Psoas muscle (tissue), 8 donors: Measurements from ENCODE around the gene MUC20. TPM values are rescaled to one million over a fixed set of nuclear protein-coding genes. Genes with fewer than 3 reads are reported as not detected.
"Not testable (repeated sequence)": the region's sequence is repeated elsewhere in the genome, so short reads cannot be mapped to it uniquely, and the experiment has no call there.

ENCODE experiments used
- ATAC-seq, 4 donors: fragments of 200-7000 bp; cut with Tn5 transposase; one replicate each; pipeline ENCODE4 v1.9.1; 2020; ENCODE audit warnings: moderate library complexity in 3 of 4, mild to moderate bottlenecking in 2 of 4
- DNase-seq, 2 donors: peaks; one replicate each; pipeline ENCODE4 v3.0.0-alpha.2; 2020
- H3K27ac ChIP-seq: fragments of 200-600 bp; one replicate; pipeline ENCODE4 v1.8.0; 2022
- H3K27me3 ChIP-seq, 3 donors: fragments of 200-600 bp in 1 of 3; one replicate each; pipeline versions ENCODE4 v1.6.1 to v1.8.0; 2013 to 2022; ENCODE audit warnings: low read length in 2 of 3, mild to moderate bottlenecking in 2 of 3, moderate library complexity in 1 of 3; ENCODE audit not compliant: insufficient read depth in 3 of 3
- H3K36me3 ChIP-seq, 2 donors: fragments of 200-600 bp in 1 of 2; one replicate each; pipeline versions ENCODE4 v1.6.1 to v1.8.0; 2013 to 2022; ENCODE audit warnings: low read depth in 1 of 2, mild to moderate bottlenecking in 1 of 2, moderate library complexity in 1 of 2; ENCODE audit not compliant: insufficient read depth in 1 of 2
- H3K4me1 ChIP-seq: fragments of 200-600 bp; one replicate; pipeline ENCODE4 v1.8.0; 2022
- H3K4me3 ChIP-seq: fragments of 200-600 bp; one replicate; pipeline ENCODE4 v1.8.0; 2022; ENCODE audit warnings: mild to moderate bottlenecking
- H3K9me3 ChIP-seq: fragments of 200-600 bp; one replicate; pipeline ENCODE4 v1.8.0; 2022
- WGBS, 3 donors: extraction: QIAGEN DNeasy Blood & Tissue Kit; methylation state at CpG; one replicate each; pipeline versions ENCODE4 v1.1.6 to v1.1.7; 2013; 5-methylcytosine and 5-hydroxymethylcytosine counted together
- intact Hi-C, 2 donors: fragments of 100-400 bp; cut with DNase I; formaldehyde crosslinking; loops; one replicate each; pipeline versions ENCODE4 v1.11.0 to v1.14.2; 2022
- polyA plus RNA-seq, 3 donors: library from polyadenylated mRNA; stranded (reverse); fragments of 200-250 nt; gene quantifications; one replicate each; pipeline ENCODE4 v1.2.3, GENCODE V29; 2013
- total RNA-seq, 4 donors: library from RNA; stranded (reverse); fragmentation: NEBNext Ultra II Directional in 2 of 4; extraction: Animal tissue kit (Norgen Biotek cat#: 25700) in 2 of 4; gene quantifications; one replicate each; pipeline versions ENCODE4 v1.2.1 to v1.2.4, GENCODE V29; 2021 to 2023
- TF ChIP-seq, protein P1 (sequence below): fragments of 200-600 bp; IDR thresholded peaks from one replicate; pipeline ENCODE4 v1.8.0; 2022; ENCODE audit warnings: antibody characterized with exemption
- donor health status: healthy with polysubstance abuse.
- donor health status: DM: no; HTN: no; CAD: no; lungs with moderate emphysema.
- donor health status: Bipolar disorder and iron deficiency.
- donor health status: healthy.
- donor health status: DM: yes; HTN: yes; CAD: no.
- donor health status: DM: no; HTN: no; CAD: no.
- donor health status: DM: no; HTN: no; CAD: no.
- donor health status: DM: yes; HTN: yes; CAD: no.

The MUC20 gene
- total and polyA plus RNA-seq, 7 donors, result 1.3 to 3.9 (median 1.5) TPM

- peaks cover 0 to 73% of the 10 kb centered on the region in 2 donors for H3K36me3 ChIP-seq
- ATAC-seq (no peak), DNase-seq (no peak)
- no peak overlapping the region for H3K27ac ChIP-seq
- no peaks in the 10 kb centered on the region for H3K9me3 ChIP-seq
- intact Hi-C loops, result no loop called here
- no peaks in the 10 kb centered on the region for H3K27me3 ChIP-seq
- TF ChIP-seq, protein P1, sequence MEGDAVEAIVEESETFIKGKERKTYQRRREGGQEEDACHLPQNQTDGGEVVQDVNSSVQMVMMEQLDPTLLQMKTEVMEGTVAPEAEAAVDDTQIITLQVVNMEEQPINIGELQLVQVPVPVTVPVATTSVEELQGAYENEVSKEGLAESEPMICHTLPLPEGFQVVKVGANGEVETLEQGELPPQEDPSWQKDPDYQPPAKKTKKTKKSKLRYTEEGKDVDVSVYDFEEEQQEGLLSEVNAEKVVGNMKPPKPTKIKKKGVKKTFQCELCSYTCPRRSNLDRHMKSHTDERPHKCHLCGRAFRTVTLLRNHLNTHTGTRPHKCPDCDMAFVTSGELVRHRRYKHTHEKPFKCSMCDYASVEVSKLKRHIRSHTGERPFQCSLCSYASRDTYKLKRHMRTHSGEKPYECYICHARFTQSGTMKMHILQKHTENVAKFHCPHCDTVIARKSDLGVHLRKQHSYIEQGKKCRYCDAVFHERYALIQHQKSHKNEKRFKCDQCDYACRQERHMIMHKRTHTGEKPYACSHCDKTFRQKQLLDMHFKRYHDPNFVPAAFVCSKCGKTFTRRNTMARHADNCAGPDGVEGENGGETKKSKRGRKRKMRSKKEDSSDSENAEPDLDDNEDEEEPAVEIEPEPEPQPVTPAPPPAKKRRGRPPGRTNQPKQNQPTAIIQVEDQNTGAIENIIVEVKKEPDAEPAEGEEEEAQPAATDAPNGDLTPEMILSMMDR, result no peak
- no peak overlapping the region for H3K4me3 ChIP-seq
- 73 to 81% (median 75%) methylated on average over 16 of the region's 16 CpGs for WGBS, 3 donors
- H3K4me1 ChIP-seq, result no peaks in the 10 kb centered on the region
Observed at GRCh38 chr3:195735036-195735695, 14.4 kb downstream of the MUC20 start.

- no peak for DNase-seq
- no peaks in the 10 kb centered on the region for H3K4me1 ChIP-seq
- intact Hi-C loops, result no loop called here
- ATAC-seq, result no peak
- no peak overlapping the region for H3K4me3 ChIP-seq
- H3K27ac ChIP-seq, result no peak overlapping the region
- H3K9me3 ChIP-seq, result no peaks in the 10 kb centered on the region
- H3K27me3 ChIP-seq, result no peaks in the 10 kb centered on the region
- TF ChIP-seq, protein P1, result no peak
- peaks cover 0 to 58% of the 10 kb centered on the region in 2 donors for H3K36me3 ChIP-seq
- WGBS, 3 donors, result 89 to 93% (median 91%) methylated on average over 12 of the region's 12 CpGs
Observed at GRCh38 chr3:195736866-195737490, 16.2 kb downstream of the MUC20 start.

DNA sequence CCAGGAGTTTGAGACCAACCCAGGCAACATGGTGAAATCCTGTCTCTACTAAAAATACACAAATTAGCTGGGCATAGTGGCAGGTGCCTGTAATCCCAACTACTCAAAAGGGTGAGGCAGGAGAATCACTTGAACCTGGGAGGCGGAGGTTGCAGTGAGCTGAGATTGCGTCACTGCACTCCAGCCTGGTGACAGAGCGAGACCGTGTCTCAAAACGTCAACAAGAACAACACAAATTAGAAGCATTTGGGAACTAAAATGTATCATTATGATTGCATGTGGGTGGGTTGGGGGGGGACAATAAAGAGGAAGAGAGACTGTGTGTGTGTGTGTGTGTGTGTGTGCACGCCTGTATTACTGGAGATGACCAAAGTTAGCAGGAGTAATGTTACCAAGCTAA, 17.0 kb downstream of the MUC20 start:
- H3K27me3 ChIP-seq, H3K27ac ChIP-seq, H3K4me3 ChIP-seq, H3K4me1 ChIP-seq, DNase-seq, intact Hi-C loops, ATAC-seq, H3K9me3 ChIP-seq: not testable (repeated sequence)
- H3K36me3 ChIP-seq, result peaks cover 0 to 51% of the 10 kb centered on the region in 2 donors
- WGBS, 3 donors, result 87 to 94% (median 89%) methylated on average over 6 of the region's 6 CpGs

GRCh38 chr3:195738274-195739044, 17.7 kb downstream of the MUC20 start:
- peaks cover 0 to 44% of the 10 kb centered on the region in 2 donors for H3K36me3 ChIP-seq
- no peaks in the 10 kb centered on the region for H3K27me3 ChIP-seq
- TF ChIP-seq, protein P1, result no peak
- no peaks in the 10 kb centered on the region for H3K4me1 ChIP-seq
- intact Hi-C loops, result no loop called here
- WGBS, 3 donors, result 86 to 90% (median 88%) methylated on average over 14 of the region's 14 CpGs
- H3K9me3 ChIP-seq, result no peaks in the 10 kb centered on the region
- DNase-seq (no peak), ATAC-seq (peak in 1 of 4 donors; percentile 20)
- no peak overlapping the region for H3K27ac ChIP-seq
- no peak overlapping the region for H3K4me3 ChIP-seq

DNA sequence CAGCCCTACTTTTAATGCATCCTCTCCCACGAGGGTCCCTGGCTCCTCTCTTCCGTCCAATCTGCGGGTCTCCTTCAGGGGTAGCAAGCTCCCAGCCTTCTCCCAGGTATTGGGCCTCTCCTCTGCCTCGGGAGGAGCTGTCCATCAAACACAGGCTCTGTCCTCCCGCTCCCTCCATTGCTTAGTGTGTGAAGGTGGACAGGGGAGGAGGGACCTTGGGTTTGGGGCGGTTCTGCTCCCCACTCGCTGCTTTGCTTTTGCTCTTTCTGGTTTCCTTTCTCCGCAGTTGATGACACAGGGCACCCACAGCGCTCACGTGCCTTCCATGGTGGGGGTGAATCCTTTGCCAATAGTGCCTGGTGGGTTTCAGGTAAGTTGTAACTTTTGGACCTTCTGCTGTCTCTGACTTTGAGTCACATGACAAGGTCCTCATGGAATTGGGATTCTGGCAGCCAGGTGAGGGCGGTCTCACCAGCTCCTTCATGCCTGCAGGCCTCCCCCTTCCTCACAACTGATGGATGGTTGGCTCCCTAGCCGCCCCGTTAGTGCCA, 18.9 kb downstream of the MUC20 start:
- H3K4me1 ChIP-seq, result no peaks in the 10 kb centered on the region
- peaks cover 0 to 34% of the 10 kb centered on the region in 2 donors for H3K36me3 ChIP-seq
- H3K27ac ChIP-seq, result no peak overlapping the region
- DNase-seq (no peak), ATAC-seq (no peak)
- 81 to 85% (median 83%) methylated on average over 13 of the region's 13 CpGs for WGBS, 3 donors
- intact Hi-C loops, result loop anchor here in 1 of 2 donors (10.0 kb wide), 1 partner anchor 115 kb away; no protein-coding TSS in a partner anchor
- H3K4me3 ChIP-seq, result no peak overlapping the region
- TF ChIP-seq, protein P1, result no peak
- no peaks in the 10 kb centered on the region for H3K27me3 ChIP-seq
- H3K9me3 ChIP-seq, result no peaks in the 10 kb centered on the region
